SK-MEL-5 (cell line): Measurements from ENCODE around the gene GNA12. TPM values are rescaled to one million over a fixed set of nuclear protein-coding genes. Genes with fewer than 3 reads are reported as not detected.
A peak's percentile ranks its signal among the peaks of the same experiment; 100 is the strongest.

Experiments
- DNase-seq: peaks from one replicate; pipeline ENCODE4 v3.0.0-alpha.2; 2016; ENCODE audit warnings: low read depth, low spot score
- in situ Hi-C: cut with HindIII; loops from 2 replicates; pipeline ENCODE4 v1.10.0; 2016; ENCODE audit warnings: low sequenced_read_pairs, high pct_unique_total_duplicates, low pct_unique_long_range_greater_than_20kb
- total RNA-seq: library from RNA; depleted of rRNA; stranded (reverse); fragments of >200 nt; shearing (Covaris generic); gene quantifications from 2 replicates; pipeline ENCODE4 v1.2.3, GENCODE V29; 2014

GNA12 gene
- total RNA-seq, 1 experiment from 2014 or later: 10.2 TPM

DNA sequence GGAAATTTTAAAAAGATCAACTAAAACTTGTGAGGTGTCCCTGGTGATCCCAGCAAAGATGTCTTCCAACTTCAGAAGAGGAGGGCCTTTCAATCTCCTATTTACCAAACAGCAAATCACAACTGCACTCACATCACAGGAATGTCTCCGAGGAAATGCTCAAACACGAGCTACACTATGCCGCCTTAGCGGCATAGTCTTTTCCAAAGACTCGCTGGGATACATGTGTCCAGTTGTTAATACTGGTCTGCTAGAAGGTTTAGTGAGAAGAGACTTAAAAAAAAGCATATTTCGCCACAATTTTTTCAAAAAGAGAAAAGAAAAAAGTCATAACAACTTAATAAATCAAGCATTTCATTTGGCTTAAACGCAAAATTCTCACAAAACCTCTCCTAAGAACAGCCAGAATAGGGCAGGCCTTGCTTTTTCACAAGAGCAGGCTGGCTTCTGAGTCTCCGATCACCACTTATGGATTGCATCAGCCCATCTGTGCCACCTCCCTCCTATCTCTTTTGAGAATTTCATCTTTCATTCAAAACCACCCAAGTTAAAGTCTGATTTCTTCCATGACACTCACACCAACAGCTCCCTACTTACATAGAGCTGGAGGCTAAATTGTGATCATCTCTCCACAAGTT lies 66.1 kb downstream of the GNA12 start:
- DNase-seq: no peak
- in situ Hi-C loops: no loop called here

DNA sequence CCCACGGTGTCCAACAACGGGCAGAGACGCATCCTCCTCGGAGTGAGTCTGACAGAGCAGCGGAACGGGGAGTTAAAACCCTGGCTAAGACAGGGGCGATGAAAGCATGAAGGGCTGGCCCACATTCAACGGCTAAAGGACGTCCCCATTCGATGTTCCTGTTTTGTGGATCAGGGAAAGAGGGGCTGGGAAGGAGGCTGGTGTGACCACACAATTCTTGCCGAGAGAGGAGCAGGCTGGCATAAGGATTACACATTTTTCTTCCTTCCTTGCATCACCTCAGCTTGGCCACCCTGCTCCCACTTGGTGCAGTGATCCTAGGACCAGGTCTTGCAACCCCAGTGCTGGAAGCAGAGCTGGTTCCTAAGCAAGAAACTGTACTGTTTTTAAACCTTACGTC lies 67.7 kb downstream of the GNA12 start:
- no peak for DNase-seq
- in situ Hi-C loops: no loop called here

DNA sequence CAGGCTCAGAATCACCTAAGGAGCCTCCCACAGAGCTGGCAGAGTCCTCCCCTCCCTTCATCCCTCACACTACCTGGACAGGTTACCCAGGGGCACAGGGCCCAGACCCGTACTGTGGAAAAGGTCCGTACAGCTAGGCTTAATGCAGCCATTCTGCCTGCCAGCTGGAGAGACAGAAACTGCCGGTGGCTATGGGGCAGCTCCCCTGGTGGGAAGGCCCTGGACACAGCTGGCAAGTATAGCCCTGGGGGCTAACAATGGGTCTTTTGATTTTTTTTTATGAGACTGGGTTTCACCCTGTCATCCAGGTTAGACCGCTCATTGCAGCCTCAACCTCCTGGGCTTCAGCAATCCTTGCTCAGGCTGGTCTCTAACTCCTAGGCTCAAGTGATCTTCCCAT lies 68.3 kb downstream of the GNA12 start:
- no peak for DNase-seq
- in situ Hi-C loops: no loop called here

DNA sequence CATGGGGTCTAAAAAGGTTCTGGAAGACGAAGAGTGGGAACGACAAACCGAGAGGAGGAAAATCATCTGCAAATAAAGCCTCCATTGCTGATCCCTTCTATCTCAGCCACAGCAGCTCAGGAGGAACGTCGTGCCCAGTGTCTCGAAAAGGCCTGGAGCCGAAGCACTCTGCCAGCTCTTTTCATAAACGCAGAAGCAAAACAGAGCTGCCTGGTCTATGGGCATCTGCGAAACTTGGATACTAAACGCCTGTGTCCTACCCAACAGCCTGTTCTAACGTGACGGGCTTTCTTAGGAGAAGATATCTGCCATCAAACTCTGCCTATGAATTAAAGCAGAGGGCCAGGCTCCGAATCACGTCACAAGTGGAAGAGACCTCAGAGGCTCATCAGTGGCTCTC lies 68.7 kb downstream of the GNA12 start:
- in situ Hi-C loops: no loop called here
- no peak for DNase-seq

DNA sequence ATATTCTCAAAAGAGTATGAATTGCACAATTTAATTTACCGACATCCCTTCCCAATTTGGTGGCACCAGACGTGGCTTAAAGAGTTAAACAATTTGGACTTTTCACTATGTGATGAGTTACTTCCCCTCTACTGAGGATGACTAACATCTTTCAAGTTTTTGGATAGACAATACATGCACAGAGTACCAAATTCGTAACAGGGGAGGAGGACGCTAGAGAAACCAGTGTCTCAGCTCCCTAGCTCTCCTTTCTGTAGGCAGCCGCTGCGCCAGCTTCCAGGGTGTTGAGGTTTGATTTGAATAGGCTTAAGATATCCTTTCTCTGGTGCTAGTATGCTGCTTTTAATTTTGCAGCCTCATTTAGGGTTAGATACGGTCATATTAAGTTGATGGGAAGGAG lies 69.2 kb downstream of the GNA12 start:
- no peak for DNase-seq
- in situ Hi-C loops: no loop called here

DNA sequence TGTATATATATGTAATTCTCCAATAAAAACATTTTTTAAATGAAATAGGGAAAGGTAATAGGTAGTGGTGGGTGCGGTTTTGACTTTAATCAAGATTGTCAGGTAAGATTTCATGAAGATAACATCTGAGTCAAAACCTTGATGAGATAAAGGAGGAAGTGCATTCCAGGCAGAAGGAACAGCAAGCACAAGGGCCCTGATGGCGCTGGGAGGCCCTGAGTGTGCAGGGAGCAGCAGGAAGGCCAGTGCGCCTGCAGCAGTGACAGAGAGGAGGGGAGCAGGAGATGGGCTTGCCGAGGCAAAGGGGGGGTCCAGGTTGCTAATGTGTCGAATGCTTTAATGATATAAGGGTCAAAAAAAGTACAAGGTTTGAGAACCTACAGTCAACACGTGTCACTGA lies 69.8 kb downstream of the GNA12 start:
- no peak for DNase-seq
- in situ Hi-C loops: no loop called here

DNA sequence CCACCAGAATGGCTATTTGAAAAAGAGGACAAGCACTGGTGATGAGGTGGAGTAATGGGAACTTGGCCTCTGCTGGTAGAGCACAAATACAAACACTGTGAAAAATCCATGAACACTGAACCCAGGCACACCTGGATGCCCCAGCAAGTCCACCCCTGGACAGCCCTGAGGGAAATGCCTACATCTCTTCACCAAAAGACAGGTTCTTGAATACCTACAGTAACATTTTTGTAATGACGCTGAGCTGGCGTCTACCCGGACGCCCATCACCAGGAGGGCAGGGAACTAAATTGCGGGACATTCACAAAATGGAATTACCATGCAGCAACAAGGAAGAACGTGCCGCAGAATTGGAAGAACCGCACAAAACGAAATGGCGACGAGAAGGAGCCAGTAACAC lies 70.5 kb downstream of the GNA12 start:
- no peak for DNase-seq
- in situ Hi-C loops: no loop called here

DNA sequence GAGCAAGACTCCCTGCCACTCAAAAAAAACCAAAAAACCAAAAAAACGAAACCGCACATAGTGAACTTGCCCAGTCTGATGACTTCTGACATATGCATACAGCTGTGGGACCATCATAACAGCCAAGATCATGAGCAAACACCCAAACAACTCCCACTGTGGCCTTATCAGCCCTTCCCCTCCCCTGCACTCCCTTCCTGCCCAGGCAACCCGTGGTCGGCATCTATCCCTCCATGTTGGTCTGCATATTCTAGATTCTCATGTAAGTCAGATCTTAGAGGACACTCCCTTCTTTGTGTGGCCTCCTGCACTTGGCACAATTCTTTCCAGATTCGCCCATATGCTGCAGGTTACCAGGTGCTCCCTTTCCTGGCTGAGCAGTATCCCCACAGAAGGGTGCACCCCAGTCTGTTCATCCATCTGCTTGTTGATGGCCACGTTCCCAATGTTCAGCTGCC lies 72.8 kb downstream of the GNA12 start:
- in situ Hi-C loops: no loop called here
- DNase-seq: no peak

DNA sequence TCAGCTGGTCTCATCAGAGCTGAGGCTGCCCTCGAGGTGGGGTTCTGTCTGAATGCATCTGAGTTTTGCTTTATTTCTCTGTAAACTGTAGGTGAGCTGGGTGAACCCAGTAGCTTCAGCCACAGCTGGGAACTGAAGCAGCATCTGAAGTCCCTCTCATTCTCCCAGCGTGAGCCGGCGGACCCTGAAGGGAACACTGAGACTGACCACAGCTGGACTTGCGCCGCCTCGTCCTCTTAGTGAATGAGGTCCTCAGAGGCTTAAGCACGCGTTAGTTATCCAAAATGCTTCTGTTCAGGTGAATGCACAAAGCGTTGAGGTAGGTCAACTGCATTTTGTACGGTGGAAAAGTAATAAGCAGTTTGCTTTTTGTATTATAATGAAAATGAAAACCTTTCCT lies 79.5 kb downstream of the GNA12 start:
- in situ Hi-C loops: no loop called here
- DNase-seq: no peak

DNA sequence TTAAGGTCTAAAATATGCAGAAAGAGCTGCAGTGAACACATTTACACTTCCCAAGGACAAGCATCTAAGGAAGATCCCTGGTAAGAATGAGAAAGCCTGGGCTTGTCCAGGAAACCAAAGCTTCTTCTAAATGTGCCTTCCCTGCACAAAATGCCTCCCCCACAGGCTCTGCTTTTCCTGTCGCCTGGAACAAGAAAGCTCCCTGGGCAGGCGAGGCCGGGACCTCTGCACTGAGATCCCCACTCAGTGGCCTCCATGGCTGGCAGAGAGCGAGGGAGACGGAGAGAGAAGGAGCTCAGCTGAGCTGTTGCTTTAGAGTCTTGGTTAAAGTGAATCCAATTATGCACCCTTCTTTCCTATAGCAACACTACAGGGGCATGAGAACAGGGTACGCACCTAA lies 80.5 kb downstream of the GNA12 start:
- in situ Hi-C loops: no loop called here
- DNase-seq: no peak

DNA sequence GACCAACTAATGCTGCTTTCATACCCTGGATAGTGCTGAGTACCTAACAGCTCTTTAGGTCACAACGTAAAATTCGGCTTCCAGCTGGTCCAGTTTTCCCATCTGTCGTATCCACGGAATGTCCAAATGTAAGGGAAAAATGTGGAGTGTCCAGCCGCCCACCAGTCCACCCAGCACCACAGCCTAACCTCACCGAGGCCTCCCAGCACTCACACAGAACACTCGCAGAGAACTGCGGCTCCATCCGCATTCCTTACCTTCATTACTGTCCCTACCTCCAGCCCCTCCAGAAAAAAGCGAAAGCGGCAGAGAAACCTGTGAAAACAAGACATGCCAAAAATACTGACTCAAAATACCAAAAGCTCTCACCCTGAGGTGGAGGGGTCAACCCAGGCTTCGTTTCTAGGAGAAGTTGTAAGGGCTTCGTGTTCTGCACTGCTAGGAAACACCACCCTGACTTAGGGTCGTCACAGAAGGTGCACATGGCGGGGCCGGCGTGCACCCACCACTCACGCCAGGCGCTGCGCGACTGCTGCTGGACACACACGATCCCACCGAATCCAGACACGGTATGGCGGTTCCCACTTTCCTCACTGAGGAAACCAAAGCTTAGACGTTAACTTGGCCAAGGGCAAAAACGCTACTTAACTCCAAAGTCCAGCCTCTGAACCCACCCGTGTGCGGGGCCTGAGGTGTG lies 82.2 kb downstream of the GNA12 start:
- no peak for DNase-seq
- in situ Hi-C loops: no loop called here

DNA sequence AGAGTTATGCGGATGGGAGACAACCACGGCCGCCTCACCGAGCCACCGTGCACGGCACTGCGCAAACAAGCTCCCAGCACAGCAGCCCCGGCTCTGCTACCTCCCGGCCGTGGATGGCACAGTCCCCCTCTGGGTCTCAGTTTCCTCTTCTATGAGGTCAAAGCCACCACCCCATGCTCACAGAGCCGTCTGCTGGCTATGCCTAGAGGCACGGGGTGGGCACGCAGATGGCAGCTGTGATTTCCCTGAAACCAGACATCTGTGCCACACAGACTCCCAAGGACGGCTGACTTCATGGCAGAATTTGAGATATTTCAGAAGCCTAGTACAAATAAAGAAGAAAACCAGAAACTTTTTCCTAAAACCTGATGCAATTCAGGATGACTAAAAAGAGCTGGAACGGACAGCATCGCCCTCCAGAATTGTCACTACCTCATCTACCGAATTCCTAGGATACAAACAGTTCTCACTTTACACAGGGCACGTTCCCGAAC lies 82.9 kb downstream of the GNA12 start:
- in situ Hi-C loops: no loop called here

DNA sequence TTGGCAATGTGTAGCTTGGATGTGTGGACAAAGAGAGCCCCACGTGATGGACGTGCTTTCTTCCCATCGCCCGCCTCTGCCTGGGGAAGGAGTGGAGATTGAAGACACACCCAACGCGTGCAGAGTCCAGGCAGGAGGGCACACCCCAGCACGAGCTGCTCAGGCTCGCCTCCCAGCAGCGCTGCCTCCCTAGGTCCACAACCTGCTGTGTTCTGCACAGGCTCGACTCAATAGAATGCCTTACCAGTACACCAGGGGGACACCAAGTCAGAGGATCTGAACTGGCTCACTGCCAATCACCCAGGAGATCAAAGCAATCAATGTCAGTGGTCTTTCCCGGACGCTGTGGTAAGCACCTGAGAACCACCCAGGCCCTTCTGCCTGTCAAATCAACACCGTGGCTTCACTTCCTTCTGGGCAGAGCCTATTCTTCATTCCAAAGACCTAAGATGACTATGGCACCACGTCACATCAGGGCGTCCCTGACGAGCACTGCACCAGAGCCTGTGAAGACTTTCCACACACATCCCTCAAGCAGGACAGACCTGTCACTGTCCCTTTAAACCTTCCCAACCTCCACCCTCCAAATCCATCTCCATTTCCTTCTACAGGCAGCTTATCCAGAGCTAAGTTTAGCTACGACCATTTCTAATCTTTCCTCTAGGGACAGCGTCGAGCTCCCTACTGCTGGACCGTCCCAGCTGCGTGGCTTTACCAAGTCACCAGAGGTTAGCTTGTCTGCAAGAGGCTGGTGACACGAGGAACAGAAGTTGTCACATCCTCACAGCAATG lies 83.8 kb downstream of the GNA12 start:
- peak; percentile 58 for DNase-seq
- in situ Hi-C loops: no loop called here

More for the DNA sequence above, 82.9 kb downstream of the GNA12 start:
- no peak for DNase-seq

DNA sequence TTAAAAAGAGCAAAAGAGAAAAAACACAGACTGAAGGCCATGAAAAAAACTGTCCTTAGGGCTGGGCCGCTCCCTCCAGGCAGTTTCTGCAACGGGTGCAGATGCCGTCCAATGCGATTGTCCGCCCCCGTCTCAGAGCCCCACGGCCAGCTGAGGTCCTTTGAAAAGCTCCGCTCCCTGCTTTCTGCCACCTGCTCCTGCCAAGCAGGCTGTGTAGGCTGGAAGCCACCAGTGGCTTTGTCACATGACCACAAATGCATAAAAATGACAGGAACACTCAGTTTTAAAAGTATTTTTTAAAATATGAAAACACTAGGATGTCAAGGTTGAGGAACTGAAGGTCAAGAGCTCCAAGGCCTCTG lies 84.4 kb downstream of the GNA12 start:
- in situ Hi-C loops: no loop called here
- DNase-seq: no peak

DNA sequence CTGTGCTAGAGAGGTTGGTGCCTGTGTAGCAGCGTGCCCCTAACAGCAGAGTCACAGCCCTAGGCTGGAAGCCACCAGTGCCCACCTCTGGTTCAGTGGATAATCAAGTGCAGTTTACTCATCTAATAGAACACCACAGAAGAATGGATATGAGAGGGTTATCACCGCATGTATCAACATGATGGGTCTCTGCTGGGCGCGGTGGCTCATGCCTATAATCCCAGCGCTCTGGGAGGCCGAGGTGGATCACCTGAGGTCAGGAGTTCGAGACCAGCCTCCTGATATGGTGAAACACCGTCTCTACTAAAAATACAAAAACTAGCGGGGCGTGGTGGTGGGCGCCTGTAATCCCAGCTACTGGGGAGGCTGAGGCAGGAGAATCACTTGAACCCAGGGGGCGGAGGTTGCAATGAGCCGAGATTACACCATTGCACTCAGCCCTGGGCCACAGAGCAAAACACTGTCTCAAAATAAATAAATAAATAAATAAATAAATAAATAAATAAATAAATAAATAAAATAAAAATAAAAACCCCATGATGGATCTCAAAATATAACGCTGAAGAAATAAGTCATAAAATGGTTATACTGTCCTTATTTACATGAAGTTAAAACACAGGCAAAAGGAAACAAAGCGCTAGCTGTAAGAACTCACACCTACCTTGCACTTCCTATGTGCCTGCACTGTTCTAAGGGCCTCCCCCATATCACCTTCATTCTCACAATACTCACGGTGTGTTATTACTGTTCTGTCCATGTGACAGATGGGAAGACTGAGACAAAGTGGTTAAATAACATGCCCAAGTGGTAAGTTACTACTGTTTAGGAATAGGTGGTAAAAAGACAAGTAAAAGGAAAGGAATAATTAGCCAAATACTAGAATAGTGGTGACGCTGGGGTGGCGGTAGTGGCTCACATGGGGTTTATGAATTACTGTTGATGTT lies 85.2 kb downstream of the GNA12 start:
- in situ Hi-C loops: no loop called here
- no peak for DNase-seq

DNA sequence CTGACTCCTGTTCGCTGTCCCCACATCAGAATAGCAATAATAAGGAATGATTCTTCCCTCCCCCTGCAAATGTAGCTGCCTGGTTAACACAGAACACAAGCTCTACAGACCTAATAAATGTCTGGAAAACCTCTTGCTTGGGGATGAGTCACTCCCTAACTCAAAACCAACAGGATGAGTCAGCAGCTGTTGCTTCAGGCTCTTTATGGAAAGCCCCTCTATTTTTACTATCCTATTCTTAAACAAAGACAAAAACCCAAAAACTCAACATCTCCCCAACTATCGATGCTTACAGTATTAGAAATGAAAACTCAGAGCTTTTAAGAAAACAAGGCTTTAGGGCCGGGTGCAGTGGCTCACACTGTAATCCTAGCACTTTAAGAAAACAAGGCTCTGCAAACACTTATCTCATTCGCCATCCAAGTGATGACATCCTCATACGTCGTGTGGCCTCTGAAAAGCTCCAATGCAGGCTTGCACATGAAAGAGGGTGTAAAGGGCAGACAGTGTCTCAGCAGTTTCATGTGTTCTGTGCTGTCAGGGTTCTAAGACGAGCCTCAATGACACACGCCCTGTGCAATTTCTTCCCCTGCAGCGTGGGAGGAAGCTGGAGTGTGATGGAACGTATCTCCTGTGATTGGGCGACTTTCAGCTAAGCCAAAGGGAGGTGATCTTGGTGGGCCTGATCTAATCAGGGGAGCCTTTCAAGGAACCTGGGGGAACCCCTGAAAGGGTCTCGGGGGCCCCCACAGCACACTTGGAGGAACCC lies 86.0 kb downstream of the GNA12 start:
- peak; percentile 96 for DNase-seq
- in situ Hi-C loops: no loop called here

DNA sequence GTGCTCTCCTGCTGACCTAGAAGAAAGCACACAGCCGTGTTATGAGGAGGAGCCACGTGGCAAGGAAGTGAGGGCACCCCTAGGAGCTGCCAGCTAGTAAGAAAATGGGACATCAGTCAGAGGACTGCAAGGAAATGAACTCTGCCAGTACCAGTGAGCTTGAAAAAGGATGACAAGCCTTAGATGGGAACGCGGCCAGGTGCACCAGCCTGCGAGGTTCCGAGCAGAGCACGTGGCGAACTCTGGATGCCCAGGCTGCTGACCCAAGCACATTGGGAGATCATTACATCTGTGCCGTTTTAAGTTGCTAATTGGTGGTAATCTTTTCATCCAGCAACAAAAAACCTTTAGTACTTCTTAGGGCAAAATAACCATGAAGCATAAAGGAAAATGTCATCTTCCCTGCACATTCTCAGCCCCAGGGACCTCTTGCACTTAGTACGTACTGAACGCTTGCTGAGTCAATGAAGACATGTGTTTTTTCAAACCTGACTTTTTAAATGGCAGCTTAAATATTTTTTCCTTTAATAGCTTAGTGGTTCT lies 86.7 kb downstream of the GNA12 start:
- in situ Hi-C loops: no loop called here
- DNase-seq: no peak
